ENCODE results near the gene SMAD4.

Gene SMAD4

GRCh38 chr18:51006061-51006818, 23.8 kb upstream of the SMAD4 start:
- Histone ChIP-seq H3K79me2 (ENCODE audit: control insufficient read depth, insufficient read depth, low read length, unreplicated experiment) (no peaks in the 10 kb centered on the region), H3K27me3 (ENCODE audit: insufficient read depth, low read length) (no peaks in the 10 kb centered on the region), H3K27ac (ENCODE audit: low read depth, low read length) (no peak overlapping the region), H3K4me3 (ENCODE audit: low read depth, low read length) (no peak overlapping the region), H3K4me1 (ENCODE audit: control insufficient read depth, insufficient read depth, low read length, unreplicated experiment) (peaks cover 4% of the 10 kb centered on the region), H2AFZ (ENCODE audit: low read length, unreplicated experiment) (no peak overlapping the region), H3K36me3 (ENCODE audit: insufficient read depth, low read length) (no peaks in the 10 kb centered on the region)

GRCh38 chr18:51006948-51007789, 22.8 kb upstream of the SMAD4 start:
- Histone ChIP-seq H2AFZ (ENCODE audit: low read length, unreplicated experiment) (no peak overlapping the region), H3K27me3 (ENCODE audit: insufficient read depth, low read length) (no peaks in the 10 kb centered on the region), H3K4me1 (ENCODE audit: control insufficient read depth, insufficient read depth, low read length, unreplicated experiment) (peaks cover 4% of the 10 kb centered on the region), H3K4me3 (ENCODE audit: low read depth, low read length) (no peak overlapping the region), H3K36me3 (ENCODE audit: insufficient read depth, low read length) (no peaks in the 10 kb centered on the region), H3K27ac (ENCODE audit: low read depth, low read length) (no peak overlapping the region), H3K79me2 (ENCODE audit: control insufficient read depth, insufficient read depth, low read length, unreplicated experiment) (no peaks in the 10 kb centered on the region)

- Histone ChIP-seq H3K27me3 (ENCODE audit: insufficient read depth, low read length) (no peaks in the 10 kb centered on the region), H3K36me3 (ENCODE audit: insufficient read depth, low read length) (no peaks in the 10 kb centered on the region), H2AFZ (ENCODE audit: low read length, unreplicated experiment) (no peak overlapping the region), H3K79me2 (ENCODE audit: control insufficient read depth, insufficient read depth, low read length, unreplicated experiment) (no peaks in the 10 kb centered on the region), H3K4me3 (ENCODE audit: low read depth, low read length) (no peak overlapping the region), H3K27ac (ENCODE audit: low read depth, low read length) (no peak overlapping the region), H3K4me1 (ENCODE audit: control insufficient read depth, insufficient read depth, low read length, unreplicated experiment) (peaks cover 4% of the 10 kb centered on the region)
These were observed 22.2 kb upstream of the SMAD4 start for GRCh38 chr18:51007790-51008139.

GRCh38 chr18:51009072-51009471, 20.9 kb upstream of the SMAD4 start:
- H2AFZ ChIP-seq (ENCODE audit: low read length, unreplicated experiment), result no peak overlapping the region
- peaks cover 4% of the 10 kb centered on the region for H3K4me1 ChIP-seq (ENCODE audit: control insufficient read depth, insufficient read depth, low read length, unreplicated experiment)
- H3K27ac ChIP-seq (ENCODE audit: low read depth, low read length), result no peak overlapping the region
- no peaks in the 10 kb centered on the region for H3K79me2 ChIP-seq (ENCODE audit: control insufficient read depth, insufficient read depth, low read length, unreplicated experiment)
- no peak overlapping the region for H3K4me3 ChIP-seq (ENCODE audit: low read depth, low read length)
- no peaks in the 10 kb centered on the region for H3K36me3 ChIP-seq (ENCODE audit: insufficient read depth, low read length)
- H3K27me3 ChIP-seq (ENCODE audit: insufficient read depth, low read length), result no peaks in the 10 kb centered on the region

GRCh38 chr18:51010218-51010617, 19.8 kb upstream of the SMAD4 start:
- Histone ChIP-seq H3K79me2 (ENCODE audit: control insufficient read depth, insufficient read depth, low read length, unreplicated experiment) (no peaks in the 10 kb centered on the region), H3K27me3 (ENCODE audit: insufficient read depth, low read length) (no peaks in the 10 kb centered on the region), H3K27ac (ENCODE audit: low read depth, low read length) (no peak overlapping the region), H2AFZ (ENCODE audit: low read length, unreplicated experiment) (no peak overlapping the region), H3K4me3 (ENCODE audit: low read depth, low read length) (no peak overlapping the region), H3K4me1 (ENCODE audit: control insufficient read depth, insufficient read depth, low read length, unreplicated experiment) (peaks cover 4% of the 10 kb centered on the region), H3K36me3 (ENCODE audit: insufficient read depth, low read length) (0 out of 2 replicates have a peak, but pooled peaks cover 2% of the 10 kb centered on the region)

- H3K36me3 ChIP-seq (ENCODE audit: insufficient read depth, low read length), result 0 out of 2 replicates have a peak, but pooled peaks cover 2% of the 10 kb centered on the region
These were observed 18.3 kb upstream of the SMAD4 start for GRCh38 chr18:51011709-51012108.

GRCh38 chr18:51012441-51012840, 17.6 kb upstream of the SMAD4 start:
- H3K27me3 ChIP-seq (ENCODE audit: insufficient read depth, low read length), result no peaks in the 10 kb centered on the region
- no peak overlapping the region for H3K4me3 ChIP-seq (ENCODE audit: low read depth, low read length)
- no peak overlapping the region for H2AFZ ChIP-seq (ENCODE audit: low read length, unreplicated experiment)
- H3K79me2 ChIP-seq (ENCODE audit: control insufficient read depth, insufficient read depth, low read length, unreplicated experiment), result no peaks in the 10 kb centered on the region
- no peak overlapping the region for H3K27ac ChIP-seq (ENCODE audit: low read depth, low read length)
- 0 out of 2 replicates have a peak, but pooled peaks cover 2% of the 10 kb centered on the region for H3K36me3 ChIP-seq (ENCODE audit: insufficient read depth, low read length)
- peaks cover 4% of the 10 kb centered on the region for H3K4me1 ChIP-seq (ENCODE audit: control insufficient read depth, insufficient read depth, low read length, unreplicated experiment)

More at GRCh38 chr18:51011709-51012108, 18.3 kb upstream of the SMAD4 start:
- no peaks in the 10 kb centered on the region for H3K79me2 ChIP-seq (ENCODE audit: control insufficient read depth, insufficient read depth, low read length, unreplicated experiment)
- H3K4me1 ChIP-seq (ENCODE audit: control insufficient read depth, insufficient read depth, low read length, unreplicated experiment), result peaks cover 4% of the 10 kb centered on the region
- no peak overlapping the region for H3K27ac ChIP-seq (ENCODE audit: low read depth, low read length)
- H2AFZ ChIP-seq (ENCODE audit: low read length, unreplicated experiment), result no peak overlapping the region
- H3K4me3 ChIP-seq (ENCODE audit: low read depth, low read length), result no peak overlapping the region
- H3K27me3 ChIP-seq (ENCODE audit: insufficient read depth, low read length), result no peaks in the 10 kb centered on the region

GRCh38 chr18:51013259-51013658, 16.8 kb upstream of the SMAD4 start:
- Histone ChIP-seq H2AFZ (ENCODE audit: low read length, unreplicated experiment) (no peak overlapping the region), H3K27me3 (ENCODE audit: insufficient read depth, low read length) (no peaks in the 10 kb centered on the region), H3K4me1 (ENCODE audit: control insufficient read depth, insufficient read depth, low read length, unreplicated experiment) (peaks cover 4% of the 10 kb centered on the region), H3K79me2 (ENCODE audit: control insufficient read depth, insufficient read depth, low read length, unreplicated experiment) (no peaks in the 10 kb centered on the region), H3K36me3 (ENCODE audit: insufficient read depth, low read length) (0 out of 2 replicates have a peak, but pooled peaks cover 2% of the 10 kb centered on the region), H3K4me3 (ENCODE audit: low read depth, low read length) (no peak overlapping the region), H3K27ac (ENCODE audit: low read depth, low read length) (no peak overlapping the region)

- H3K27ac ChIP-seq (ENCODE audit: low read depth, low read length), result no peak overlapping the region
- no peak overlapping the region for H3K4me3 ChIP-seq (ENCODE audit: low read depth, low read length)
- no peak overlapping the region for H2AFZ ChIP-seq (ENCODE audit: low read length, unreplicated experiment)
- 0 out of 2 replicates have a peak, but pooled peaks cover 2% of the 10 kb centered on the region for H3K36me3 ChIP-seq (ENCODE audit: insufficient read depth, low read length)
- no peaks in the 10 kb centered on the region for H3K79me2 ChIP-seq (ENCODE audit: control insufficient read depth, insufficient read depth, low read length, unreplicated experiment)
- H3K4me1 ChIP-seq (ENCODE audit: control insufficient read depth, insufficient read depth, low read length, unreplicated experiment), result no peaks in the 10 kb centered on the region
- H3K27me3 ChIP-seq (ENCODE audit: insufficient read depth, low read length), result no peaks in the 10 kb centered on the region
These were observed 12.7 kb upstream of the SMAD4 start for GRCh38 chr18:51017140-51017879.

- peaks cover 3% of the 10 kb centered on the region for H3K79me2 ChIP-seq (ENCODE audit: control insufficient read depth, insufficient read depth, low read length, unreplicated experiment)
- H3K27me3 ChIP-seq (ENCODE audit: insufficient read depth, low read length), result no peaks in the 10 kb centered on the region
- no peak overlapping the region for H2AFZ ChIP-seq (ENCODE audit: low read length, unreplicated experiment)
- H3K27ac ChIP-seq (ENCODE audit: low read depth, low read length), result no peak overlapping the region
- H3K4me3 ChIP-seq (ENCODE audit: low read depth, low read length), result no peak overlapping the region
- no peaks in the 10 kb centered on the region for H3K4me1 ChIP-seq (ENCODE audit: control insufficient read depth, insufficient read depth, low read length, unreplicated experiment)
- H3K36me3 ChIP-seq (ENCODE audit: insufficient read depth, low read length), result peaks cover 17% of the 10 kb centered on the region
These were observed 9.5 kb upstream of the SMAD4 start for GRCh38 chr18:51020536-51020935.

Measured in ACC112 (cell line).